ENCODE measurements around the gene GNA15. TPM values are rescaled to one million over a fixed set of nuclear protein-coding genes. Genes with fewer than 3 reads are reported as not detected.
A peak's percentile ranks its signal among the peaks of the same experiment; 100 is the strongest.

The GNA15 gene
- total RNA-seq, 1 donor from 2014 or later = 1.2 TPM

DNA sequence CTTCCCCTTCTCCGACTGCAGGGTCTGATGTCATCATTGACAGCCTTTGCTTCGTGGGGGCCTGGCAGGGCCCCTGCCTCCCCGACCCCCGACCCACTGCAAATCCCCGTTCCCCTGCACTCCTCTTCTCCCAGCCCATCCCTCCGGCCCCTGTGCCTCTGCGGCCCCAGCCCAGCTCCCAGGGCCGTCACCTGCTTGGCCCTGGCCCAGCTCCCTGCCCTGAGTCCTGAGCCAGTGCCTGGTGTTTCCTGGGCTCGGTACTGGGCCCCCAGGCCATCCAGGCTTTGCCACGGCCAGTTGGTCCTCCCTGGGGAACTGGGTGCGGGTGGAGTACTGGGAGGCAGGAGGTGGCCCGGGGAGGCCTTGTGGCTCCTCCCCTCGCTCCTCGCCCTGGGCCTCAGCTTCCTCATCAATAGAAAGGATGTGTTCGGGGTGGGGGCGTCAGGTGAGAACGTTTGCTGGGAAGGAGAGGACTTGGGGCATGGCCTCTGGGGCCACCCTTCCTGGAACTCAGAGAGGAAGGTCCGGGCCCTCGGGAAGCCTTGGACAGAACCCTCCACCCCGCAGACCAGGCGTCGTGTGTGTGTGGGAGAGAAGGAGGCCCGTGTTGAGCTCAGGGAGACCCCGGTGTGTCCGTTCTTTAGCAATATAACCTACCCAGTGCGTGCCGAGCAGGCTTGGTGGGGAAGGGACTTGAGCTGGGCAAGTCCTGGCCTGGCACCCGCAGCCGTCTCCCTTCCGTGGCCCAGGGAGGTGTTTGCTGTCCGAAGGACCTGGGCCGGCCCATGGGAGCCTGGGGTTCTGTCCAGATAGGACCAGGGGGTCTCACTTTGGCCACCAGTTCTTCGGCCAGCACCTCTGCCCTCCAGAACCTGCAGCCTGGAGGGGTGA, 72.7 kb downstream of the GNA15 start:
- TF ChIP-seq, protein P1, sequence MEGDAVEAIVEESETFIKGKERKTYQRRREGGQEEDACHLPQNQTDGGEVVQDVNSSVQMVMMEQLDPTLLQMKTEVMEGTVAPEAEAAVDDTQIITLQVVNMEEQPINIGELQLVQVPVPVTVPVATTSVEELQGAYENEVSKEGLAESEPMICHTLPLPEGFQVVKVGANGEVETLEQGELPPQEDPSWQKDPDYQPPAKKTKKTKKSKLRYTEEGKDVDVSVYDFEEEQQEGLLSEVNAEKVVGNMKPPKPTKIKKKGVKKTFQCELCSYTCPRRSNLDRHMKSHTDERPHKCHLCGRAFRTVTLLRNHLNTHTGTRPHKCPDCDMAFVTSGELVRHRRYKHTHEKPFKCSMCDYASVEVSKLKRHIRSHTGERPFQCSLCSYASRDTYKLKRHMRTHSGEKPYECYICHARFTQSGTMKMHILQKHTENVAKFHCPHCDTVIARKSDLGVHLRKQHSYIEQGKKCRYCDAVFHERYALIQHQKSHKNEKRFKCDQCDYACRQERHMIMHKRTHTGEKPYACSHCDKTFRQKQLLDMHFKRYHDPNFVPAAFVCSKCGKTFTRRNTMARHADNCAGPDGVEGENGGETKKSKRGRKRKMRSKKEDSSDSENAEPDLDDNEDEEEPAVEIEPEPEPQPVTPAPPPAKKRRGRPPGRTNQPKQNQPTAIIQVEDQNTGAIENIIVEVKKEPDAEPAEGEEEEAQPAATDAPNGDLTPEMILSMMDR (conservative IDR thresholded peaks at IDR 0.05; ENCODE audit: low read depth, low read length) = no peak
- no peak overlapping the region for H3K4me3 ChIP-seq (ENCODE audit: low read depth, low read length)
- DNase-seq (ENCODE audit: low read depth) = no peak

DNA sequence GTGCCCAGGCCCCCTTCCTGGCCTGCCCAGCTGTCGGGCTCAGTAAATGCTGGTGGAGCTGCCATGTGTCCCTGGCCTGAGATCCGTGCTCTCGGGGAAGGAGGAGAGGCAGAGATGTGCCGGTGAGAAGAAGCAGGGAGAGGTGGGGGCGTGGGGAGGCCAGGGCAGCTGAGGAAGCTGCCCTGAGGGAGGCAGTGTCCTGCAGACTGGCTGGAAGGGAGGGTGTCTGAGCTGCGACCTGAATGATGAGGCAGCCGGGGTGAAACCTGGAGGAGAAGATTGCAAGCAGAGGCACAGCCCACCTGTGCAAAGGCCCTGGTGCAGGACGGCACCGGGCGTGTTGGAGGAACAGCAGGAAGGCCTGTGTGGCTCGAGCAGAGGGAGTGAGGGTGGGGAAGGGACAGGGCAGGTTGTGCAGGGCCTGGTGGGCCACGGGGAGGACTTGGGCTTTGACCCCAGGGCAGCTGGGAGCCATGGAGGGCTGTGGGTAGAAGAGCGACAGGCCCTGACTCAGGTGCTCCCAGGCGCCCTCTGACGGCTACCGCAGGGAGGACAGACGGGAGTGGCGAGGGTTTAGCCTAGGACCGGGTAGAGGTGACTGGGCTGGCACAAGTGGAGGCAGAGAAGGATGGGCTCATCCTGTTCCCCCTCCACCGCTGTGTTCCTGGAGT, 74.6 kb downstream of the GNA15 start:
- TF ChIP-seq, protein P1 (conservative IDR thresholded peaks at IDR 0.05; ENCODE audit: low read depth, low read length) = peak; percentile 69
- no peak overlapping the region for H3K4me3 ChIP-seq (ENCODE audit: low read depth, low read length)
- no peak for DNase-seq (ENCODE audit: low read depth)

DNA sequence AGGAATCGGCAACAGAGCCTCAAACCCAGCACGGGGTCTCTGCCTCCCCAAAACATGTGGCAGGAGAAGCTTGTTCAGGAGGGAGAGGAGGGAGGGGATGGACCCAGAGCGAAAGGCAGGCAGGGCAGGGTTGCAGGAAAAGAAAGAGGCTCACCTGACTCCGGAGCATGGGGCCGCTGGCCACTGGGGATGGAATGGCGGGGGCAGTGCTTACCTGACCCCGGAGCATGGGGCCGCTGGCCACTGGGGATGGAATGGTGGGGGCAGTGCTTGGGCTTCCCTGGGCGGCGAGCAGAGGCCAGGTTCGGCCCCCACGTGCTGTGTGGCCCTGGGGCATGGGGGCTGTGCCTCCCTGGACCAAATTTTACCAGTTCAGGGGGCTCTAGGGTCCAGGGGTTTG, 75.4 kb downstream of the GNA15 start:
- no peak for DNase-seq (ENCODE audit: low read depth)
- TF ChIP-seq, protein P1 (conservative IDR thresholded peaks at IDR 0.05; ENCODE audit: low read depth, low read length) = no peak
- H3K4me3 ChIP-seq (ENCODE audit: low read depth, low read length) = no peak overlapping the region

DNA sequence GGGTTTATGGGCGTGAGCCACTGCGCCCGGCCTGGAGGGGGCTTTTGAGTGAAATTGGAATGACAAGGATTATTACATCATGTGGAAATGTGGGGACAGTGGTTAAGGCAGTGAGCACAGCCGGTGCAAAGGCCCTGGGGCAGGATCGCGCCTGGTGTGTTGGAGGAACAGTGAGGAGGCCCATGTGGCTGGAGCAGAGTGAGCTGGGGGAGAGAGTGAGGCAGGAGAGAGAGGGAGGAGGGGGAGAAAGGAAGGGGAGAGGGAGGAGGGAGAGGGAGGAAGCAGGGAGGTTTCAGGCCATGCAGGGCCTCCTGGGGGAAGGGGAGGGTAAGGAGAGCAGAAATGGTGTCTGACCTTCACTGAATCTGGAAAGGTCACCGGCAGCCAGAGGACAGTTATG, 77.3 kb downstream of the GNA15 start:
- DNase-seq (ENCODE audit: low read depth) = no peak
- H3K4me3 ChIP-seq (ENCODE audit: low read depth, low read length) = no peak overlapping the region
- TF ChIP-seq, protein P1 (conservative IDR thresholded peaks at IDR 0.05; ENCODE audit: low read depth, low read length) = no peak

Other genes with a start within 250 kb of the GNA15 start
- gene ZNF57, start 235.1 kb upstream of the GNA15 start, total RNA-seq = 2.7 and 4.5 TPM in 2 replicates
- 1.6 and 2.6 TPM in 2 replicates for gene ZNF77, start 191.1 kb upstream of the GNA15 start, total RNA-seq
- gene TLE6, start 158.5 kb upstream of the GNA15 start, total RNA-seq = 0.58 and 1.0 TPM in 2 replicates
- 1.6 and 2.9 TPM in 2 replicates for gene TLE2, start 106.8 kb upstream of the GNA15 start, total RNA-seq
- gene TLE5, start 73.5 kb upstream of the GNA15 start, total RNA-seq = 238 and 310 TPM in 2 replicates
- gene GNA11, start 41.7 kb upstream of the GNA15 start, total RNA-seq = 40.5 and 75.6 TPM in 2 replicates
- gene S1PR4, start 42.7 kb downstream of the GNA15 start, total RNA-seq = not detected in 2 replicates
- 59.7 and 116 TPM in 2 replicates for gene NCLN, start 49.9 kb downstream of the GNA15 start, total RNA-seq
- not detected in 2 replicates for gene CELF5, start 88.6 kb downstream of the GNA15 start, total RNA-seq
- 16.8 and 31.2 TPM in 2 replicates for gene NFIC, start 230.6 kb downstream of the GNA15 start, total RNA-seq